ENCODE data around the gene TMEM30A.

Gene TMEM30A

GRCh38 chr6:75261299-75261698, 23.3 kb downstream of the TMEM30A start:
- no peak for DNase-seq

- no peak for DNase-seq
Measured at GRCh38 chr6:75257343-75258087, 27.1 kb downstream of the TMEM30A start.

GRCh38 chr6:75250552-75250951, 34.0 kb downstream of the TMEM30A start:
- no peak for DNase-seq

GRCh38 chr6:75249837-75250236, 34.8 kb downstream of the TMEM30A start:
- DNase-seq: no peak

- no peak for DNase-seq
Measured at GRCh38 chr6:75246386-75246785, 38.2 kb downstream of the TMEM30A start.

GRCh38 chr6:75244063-75244584, 40.5 kb downstream of the TMEM30A start:
- DNase-seq: no peak

GRCh38 chr6:75243333-75244062, 41.1 kb downstream of the TMEM30A start, which contains the start of gene COX7A2:
TSS of gene COX7A2 (minus strand) at chr6:75243801. CDS start at chr6:75243734, 67 bp downstream.
- DNase-seq: peak; percentile 84

- no peak for DNase-seq
Measured at GRCh38 chr6:75236630-75237029, 48.0 kb downstream of the TMEM30A start.

GRCh38 chr6:75235271-75235670, 49.3 kb downstream of the TMEM30A start:
- no peak for DNase-seq

GRCh38 chr6:75234126-75234865, 50.3 kb downstream of the TMEM30A start:
- DNase-seq: no peak

- DNase-seq: no peak
Measured at GRCh38 chr6:75233092-75233615, 51.4 kb downstream of the TMEM30A start.

GRCh38 chr6:75230484-75231325, 53.9 kb downstream of the TMEM30A start:
- no peak for DNase-seq

GRCh38 chr6:75224303-75224926, 60.2 kb downstream of the TMEM30A start:
- no peak for DNase-seq

GRCh38 chr6:75223428-75223827, 61.2 kb downstream of the TMEM30A start:
- DNase-seq: no peak

- DNase-seq: no peak
Measured at GRCh38 chr6:75222261-75222660, 62.3 kb downstream of the TMEM30A start.

- no peak for DNase-seq
Measured at GRCh38 chr6:75221116-75221515, 63.5 kb downstream of the TMEM30A start.

- no peak for DNase-seq
Measured at GRCh38 chr6:75220357-75220756, 64.2 kb downstream of the TMEM30A start.

GRCh38 chr6:75219263-75219662, 65.3 kb downstream of the TMEM30A start:
- no peak for DNase-seq

GRCh38 chr6:75217193-75217592, 67.4 kb downstream of the TMEM30A start:
- no peak for DNase-seq

- no peak for DNase-seq
Measured at GRCh38 chr6:75215291-75215690, 69.3 kb downstream of the TMEM30A start.

- no peak for DNase-seq
Measured at GRCh38 chr6:75213732-75214131, 70.9 kb downstream of the TMEM30A start.

GRCh38 chr6:75213112-75213511, 71.5 kb downstream of the TMEM30A start:
- DNase-seq: no peak

All from stimulated activated naive CD4-positive, alpha-beta T cell treated with Interleukin-2 at 50 U/mL for 16 hours (primary cell).